ENCODE results near the gene KREMEN1. TPM values are rescaled to one million over a fixed set of nuclear protein-coding genes. Genes with fewer than 3 reads are reported as not detected.

KREMEN1 gene
- total and polyA plus RNA-seq, 4 donors: 5.7 to 12.7 (median 8.3) TPM

GRCh38 chr22:29152954-29153719, 80.3 kb downstream of the KREMEN1 start:
- peaks cover 58% of the 10 kb centered on the region for H3K4me1 ChIP-seq (ENCODE audit: control insufficient read depth, insufficient read depth, low read length)
- WGBS (ENCODE audit: insufficient coverage): 58% methylated on average over 8 of the region's 12 CpGs
- no peaks in the 10 kb centered on the region for H3K9me3 ChIP-seq (ENCODE audit: control insufficient read depth, insufficient read depth, low read length)
- peak overlapping the region; percentile 78 for H3K27ac ChIP-seq (ENCODE audit: low read depth, low read length)
- no peak for DNase-seq (ENCODE audit: low read depth in 4 of 6, low spot score in 6 of 6)
- no peak overlapping the region for H3K4me3 ChIP-seq (ENCODE audit: low read depth, low read length)
- no peaks in the 10 kb centered on the region for H3K36me3 ChIP-seq (ENCODE audit: control insufficient read depth, insufficient read depth, low read length)
- H3K27me3 ChIP-seq (ENCODE audit: control insufficient read depth, insufficient read depth, low read length): peaks cover 2% of the 10 kb centered on the region

GRCh38 chr22:29154364-29155048, 81.7 kb downstream of the KREMEN1 start:
- Histone ChIP-seq H3K9me3 (ENCODE audit: control insufficient read depth, insufficient read depth, low read length) (no peaks in the 10 kb centered on the region), H3K27ac (ENCODE audit: low read depth, low read length) (no peak overlapping the region), H3K36me3 (ENCODE audit: control insufficient read depth, insufficient read depth, low read length) (no peaks in the 10 kb centered on the region), H3K4me1 (ENCODE audit: control insufficient read depth, insufficient read depth, low read length) (peaks cover 52% of the 10 kb centered on the region), H3K27me3 (ENCODE audit: control insufficient read depth, insufficient read depth, low read length) (peaks cover 2% of the 10 kb centered on the region), H3K4me3 (ENCODE audit: low read depth, low read length) (peak overlapping the region; percentile 4)
- DNase-seq (ENCODE audit: low read depth in 4 of 6, low spot score in 6 of 6): peak in 4 of 6 donors; percentile 41 to 87 (median 62)
- WGBS (ENCODE audit: insufficient coverage): 4% methylated on average over 16 of the region's 21 CpGs

- Histone ChIP-seq H3K36me3 (ENCODE audit: control insufficient read depth, insufficient read depth, low read length) (no peaks in the 10 kb centered on the region), H3K27ac (ENCODE audit: low read depth, low read length) (no peak overlapping the region)
- no peak for DNase-seq (ENCODE audit: low read depth in 4 of 6, low spot score in 6 of 6)
These were observed 83.1 kb downstream of the KREMEN1 start for GRCh38 chr22:29155966-29156365.

DNA sequence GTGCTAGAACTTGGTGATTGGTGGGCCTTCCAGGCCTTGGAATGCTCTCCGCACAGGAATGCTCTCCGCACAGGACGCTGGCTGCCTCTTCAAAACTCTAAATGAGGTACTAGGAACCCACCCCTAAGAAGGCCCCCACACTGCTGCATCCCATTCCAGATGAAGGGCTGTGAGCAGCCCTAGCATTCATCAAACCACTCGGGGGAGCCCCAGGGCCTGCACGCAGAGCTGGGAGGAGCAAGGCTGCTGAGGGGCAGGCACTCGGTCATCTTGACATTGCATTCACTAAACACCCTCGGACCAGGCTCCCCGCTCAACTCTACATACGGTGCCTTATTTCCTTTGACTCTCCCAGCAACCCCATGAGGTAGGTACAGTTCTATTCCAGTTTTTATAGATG, 83.7 kb downstream of the KREMEN1 start:
- Histone ChIP-seq H3K27ac (ENCODE audit: low read depth, low read length) (no peak overlapping the region), H3K36me3 (ENCODE audit: control insufficient read depth, insufficient read depth, low read length) (no peaks in the 10 kb centered on the region), H3K9me3 (ENCODE audit: control insufficient read depth, insufficient read depth, low read length) (no peaks in the 10 kb centered on the region), H3K27me3 (ENCODE audit: control insufficient read depth, insufficient read depth, low read length) (peaks cover 2% of the 10 kb centered on the region), H3K4me3 (ENCODE audit: low read depth, low read length) (no peak overlapping the region), H3K4me1 (ENCODE audit: control insufficient read depth, insufficient read depth, low read length) (peaks cover 32% of the 10 kb centered on the region)
- WGBS (ENCODE audit: insufficient coverage): 49% methylated on average over 3 of the region's 9 CpGs
- DNase-seq (ENCODE audit: low read depth in 4 of 6, low spot score in 6 of 6): peak in 1 of 6 donors; percentile 14

More at GRCh38 chr22:29155966-29156365, 83.1 kb downstream of the KREMEN1 start:
- Histone ChIP-seq H3K4me3 (ENCODE audit: low read depth, low read length) (no peak overlapping the region), H3K27me3 (ENCODE audit: control insufficient read depth, insufficient read depth, low read length) (peaks cover 2% of the 10 kb centered on the region), H3K9me3 (ENCODE audit: control insufficient read depth, insufficient read depth, low read length) (no peaks in the 10 kb centered on the region), H3K4me1 (ENCODE audit: control insufficient read depth, insufficient read depth, low read length) (peaks cover 37% of the 10 kb centered on the region)
- 90% methylated on average over 1 of the region's 1 CpG for WGBS (ENCODE audit: insufficient coverage)

DNA sequence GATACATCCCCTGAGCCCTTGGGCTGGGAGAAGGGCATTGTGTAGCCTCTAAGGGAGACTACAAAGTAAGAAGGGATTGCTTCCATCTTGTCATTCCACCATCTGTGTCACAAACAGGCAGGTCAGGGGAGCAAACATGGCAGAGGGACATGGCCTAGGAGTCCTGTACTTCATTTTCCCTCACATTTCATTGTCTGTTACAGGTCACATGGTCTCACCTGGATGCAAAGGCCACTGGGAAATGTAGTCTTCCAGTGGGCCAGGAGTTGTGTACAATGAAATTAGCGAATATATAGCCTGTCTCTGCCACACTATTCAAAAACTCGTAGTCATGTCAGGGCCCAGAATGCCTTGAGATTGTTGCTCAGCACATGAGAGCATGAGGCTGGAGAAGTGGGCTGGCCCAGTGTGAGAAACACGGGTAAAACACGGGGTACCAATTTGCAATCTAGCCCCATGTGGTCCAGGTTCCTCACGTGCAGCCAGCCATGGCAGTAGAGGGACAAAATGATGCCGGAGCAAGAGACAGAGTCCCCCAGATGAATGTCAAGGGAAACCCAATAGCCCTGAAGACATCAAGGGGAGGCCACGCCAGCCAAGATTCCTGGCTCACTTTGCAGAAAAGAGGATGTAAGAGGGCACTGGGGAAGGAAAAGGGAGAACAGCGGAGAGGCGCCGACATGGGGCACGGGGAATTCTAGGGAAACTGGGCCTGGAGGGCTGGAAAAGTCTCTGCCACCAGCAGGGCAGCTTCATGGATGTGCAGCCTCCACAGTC, 85.1 kb downstream of the KREMEN1 start:
- Histone ChIP-seq H3K9me3 (ENCODE audit: control insufficient read depth, insufficient read depth, low read length) (no peaks in the 10 kb centered on the region), H3K4me1 (ENCODE audit: control insufficient read depth, insufficient read depth, low read length) (peaks cover 21% of the 10 kb centered on the region), H3K36me3 (ENCODE audit: control insufficient read depth, insufficient read depth, low read length) (no peaks in the 10 kb centered on the region), H3K27me3 (ENCODE audit: control insufficient read depth, insufficient read depth, low read length) (peaks cover 2% of the 10 kb centered on the region), H3K27ac (ENCODE audit: low read depth, low read length) (no peak overlapping the region), H3K4me3 (ENCODE audit: low read depth, low read length) (no peak overlapping the region)
- DNase-seq (ENCODE audit: low read depth in 4 of 6, low spot score in 6 of 6): no peak
- 93% methylated on average over 7 of the region's 11 CpGs for WGBS (ENCODE audit: insufficient coverage)

DNA sequence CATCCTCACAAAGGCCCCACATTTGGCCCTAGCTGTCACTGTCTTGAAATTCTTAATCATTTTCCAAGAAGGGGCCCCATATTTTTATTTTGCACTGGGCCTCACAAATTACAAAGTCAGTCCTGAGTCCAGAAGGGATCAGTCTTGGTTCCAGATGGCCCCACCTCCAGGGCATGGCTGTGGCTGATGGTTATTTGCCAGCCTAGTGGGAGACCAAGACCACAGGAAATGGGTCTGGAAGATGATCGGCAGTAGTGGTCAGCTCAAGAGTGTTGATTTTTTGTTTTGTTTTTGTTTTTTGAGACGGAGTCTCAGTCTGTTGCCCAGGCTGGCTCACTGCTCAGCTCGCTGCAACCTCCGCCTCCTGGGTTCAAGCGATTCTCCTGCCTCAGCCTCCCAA, 85.7 kb downstream of the KREMEN1 start:
- Histone ChIP-seq H3K27ac (ENCODE audit: low read depth, low read length) (no peak overlapping the region), H3K4me1 (ENCODE audit: control insufficient read depth, insufficient read depth, low read length) (peaks cover 16% of the 10 kb centered on the region), H3K4me3 (ENCODE audit: low read depth, low read length) (no peak overlapping the region), H3K27me3 (ENCODE audit: control insufficient read depth, insufficient read depth, low read length) (peaks cover 2% of the 10 kb centered on the region), H3K36me3 (ENCODE audit: control insufficient read depth, insufficient read depth, low read length) (no peaks in the 10 kb centered on the region), H3K9me3 (ENCODE audit: control insufficient read depth, insufficient read depth, low read length) (no peaks in the 10 kb centered on the region)
- WGBS (ENCODE audit: insufficient coverage): 85% methylated on average over 4 of the region's 5 CpGs
- no peak for DNase-seq (ENCODE audit: low read depth in 4 of 6, low spot score in 6 of 6)

DNA sequence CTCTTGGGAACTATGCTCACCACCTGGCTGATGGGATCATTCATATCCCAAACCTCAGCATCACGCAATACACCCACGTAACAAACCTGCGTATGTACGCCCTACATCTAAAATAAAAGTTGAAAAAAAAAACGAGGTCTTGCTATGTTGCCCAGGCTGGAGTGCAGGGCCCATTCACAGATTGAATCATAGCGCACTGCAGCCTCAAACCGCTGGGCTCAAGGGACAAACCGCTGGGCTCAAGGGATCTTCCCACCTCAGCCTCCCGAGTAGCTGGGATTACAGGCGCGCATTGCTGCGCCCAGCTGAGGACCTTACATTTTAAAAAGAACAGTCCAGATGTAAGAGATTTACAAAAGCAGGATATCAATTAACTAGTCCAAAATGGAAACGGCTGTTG, 91.0 kb downstream of the KREMEN1 start:
- Histone ChIP-seq H3K4me1 (ENCODE audit: control insufficient read depth, insufficient read depth, low read length) (no peaks in the 10 kb centered on the region), H3K36me3 (ENCODE audit: control insufficient read depth, insufficient read depth, low read length) (no peaks in the 10 kb centered on the region), H3K27ac (ENCODE audit: low read depth, low read length) (no peak overlapping the region), H3K27me3 (ENCODE audit: control insufficient read depth, insufficient read depth, low read length) (no peaks in the 10 kb centered on the region), H3K9me3 (ENCODE audit: control insufficient read depth, insufficient read depth, low read length) (no peaks in the 10 kb centered on the region), H3K4me3 (ENCODE audit: low read depth, low read length) (no peak overlapping the region)
- WGBS (ENCODE audit: insufficient coverage): 91% methylated on average over 13 of the region's 13 CpGs
- no peak for DNase-seq (ENCODE audit: low read depth in 4 of 6, low spot score in 6 of 6)

DNA sequence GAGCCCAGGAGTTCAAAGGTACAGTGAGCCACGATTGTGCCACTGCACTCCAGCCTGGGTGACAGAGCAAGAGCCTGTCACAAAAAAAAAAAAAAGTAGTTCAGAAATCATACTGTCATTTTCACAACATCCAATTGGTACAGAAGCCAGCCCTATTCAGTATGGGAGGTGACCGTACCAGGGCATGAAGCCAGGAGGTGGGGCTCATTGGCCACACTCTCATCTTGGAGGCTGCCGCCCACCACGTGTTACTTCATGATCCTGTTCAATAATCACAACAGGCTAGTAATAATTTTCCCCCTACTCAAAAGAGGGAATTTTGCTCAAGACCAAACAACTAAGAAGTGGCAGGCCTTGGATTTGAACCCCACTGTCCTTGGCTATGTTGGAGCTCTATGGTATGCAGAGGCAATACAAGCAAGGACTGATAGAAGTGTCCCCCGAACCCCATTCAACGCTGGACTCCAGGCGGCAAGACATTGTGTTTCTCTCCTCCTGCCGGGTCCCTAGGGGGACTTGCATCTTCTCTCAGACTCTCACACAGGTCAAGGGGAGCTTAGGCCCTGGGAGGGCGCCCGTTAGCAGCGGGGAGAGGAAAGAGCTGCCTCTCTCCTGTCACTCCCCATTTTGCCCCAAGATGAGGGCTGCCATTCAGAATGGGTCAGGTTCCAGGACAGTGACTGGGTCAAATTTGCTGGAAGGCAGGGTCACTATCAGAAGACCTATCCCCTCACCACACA, 92.7 kb downstream of the KREMEN1 start:
- Histone ChIP-seq H3K36me3 (ENCODE audit: control insufficient read depth, insufficient read depth, low read length) (no peaks in the 10 kb centered on the region), H3K9me3 (ENCODE audit: control insufficient read depth, insufficient read depth, low read length) (no peaks in the 10 kb centered on the region), H3K4me3 (ENCODE audit: low read depth, low read length) (no peak overlapping the region), H3K27ac (ENCODE audit: low read depth, low read length) (no peak overlapping the region), H3K4me1 (ENCODE audit: control insufficient read depth, insufficient read depth, low read length) (peaks cover 5% of the 10 kb centered on the region), H3K27me3 (ENCODE audit: control insufficient read depth, insufficient read depth, low read length) (no peaks in the 10 kb centered on the region)
- no peak for DNase-seq (ENCODE audit: low read depth in 4 of 6, low spot score in 6 of 6)
- WGBS (ENCODE audit: insufficient coverage): 85% methylated on average over 8 of the region's 11 CpGs

GRCh38 chr22:29166180-29166579, 93.3 kb downstream of the KREMEN1 start:
- Histone ChIP-seq H3K36me3 (ENCODE audit: control insufficient read depth, insufficient read depth, low read length) (no peaks in the 10 kb centered on the region), H3K27me3 (ENCODE audit: control insufficient read depth, insufficient read depth, low read length) (no peaks in the 10 kb centered on the region), H3K4me1 (ENCODE audit: control insufficient read depth, insufficient read depth, low read length) (peaks cover 5% of the 10 kb centered on the region), H3K27ac (ENCODE audit: low read depth, low read length) (no peak overlapping the region), H3K4me3 (ENCODE audit: low read depth, low read length) (no peak overlapping the region), H3K9me3 (ENCODE audit: control insufficient read depth, insufficient read depth, low read length) (no peaks in the 10 kb centered on the region)
- 88% methylated on average over 3 of the region's 6 CpGs for WGBS (ENCODE audit: insufficient coverage)
- no peak for DNase-seq (ENCODE audit: low read depth in 4 of 6, low spot score in 6 of 6)
